HG02938 (cell line): ENCODE data around the gene WWOX.

ENCODE experiments used
- ATAC-seq: cut with Tn5 transposase; IDR thresholded peaks from one replicate; pipeline ENCODE4 v1.9.1; 2021; ENCODE audit warnings: mild to moderate bottlenecking, moderate library complexity; ENCODE audit not compliant: unreplicated experiment

The WWOX gene

DNA sequence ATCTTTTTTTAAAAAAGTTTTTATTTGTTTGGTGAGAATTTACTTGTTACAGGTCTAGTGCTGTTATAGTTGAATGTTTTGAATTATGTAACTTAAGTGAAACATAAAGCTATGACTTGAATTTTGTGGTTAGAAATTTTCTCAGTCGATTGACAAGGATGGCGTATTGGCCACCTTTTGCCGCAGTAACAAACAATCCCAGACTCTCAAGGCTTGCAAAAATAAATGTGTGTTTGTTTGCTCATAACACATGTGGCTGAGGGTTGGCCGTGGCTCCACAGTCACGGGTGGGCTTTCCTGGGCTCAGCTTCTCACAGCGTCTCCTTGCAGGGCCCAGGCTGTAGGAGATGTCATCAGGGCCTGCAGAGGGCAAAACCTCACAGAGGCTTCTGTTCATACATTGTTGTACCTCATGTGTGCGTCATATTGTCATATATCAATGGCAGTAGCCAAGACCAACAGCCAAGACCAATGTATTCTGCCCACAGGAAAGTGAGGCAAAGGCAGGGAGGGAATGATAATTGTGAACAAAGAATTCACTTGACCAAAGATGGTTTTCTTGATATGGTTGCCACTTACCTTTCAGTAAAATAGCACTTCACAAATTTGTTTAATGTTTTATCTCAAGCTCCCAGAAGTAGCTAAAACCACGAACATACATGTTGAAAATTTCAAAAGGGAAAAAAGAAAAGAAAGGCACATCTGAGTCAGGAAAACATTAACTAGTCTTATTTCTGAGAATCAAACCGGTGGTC lies 93.5 kb downstream of the WWOX start:
- ATAC-seq = no peak

DNA sequence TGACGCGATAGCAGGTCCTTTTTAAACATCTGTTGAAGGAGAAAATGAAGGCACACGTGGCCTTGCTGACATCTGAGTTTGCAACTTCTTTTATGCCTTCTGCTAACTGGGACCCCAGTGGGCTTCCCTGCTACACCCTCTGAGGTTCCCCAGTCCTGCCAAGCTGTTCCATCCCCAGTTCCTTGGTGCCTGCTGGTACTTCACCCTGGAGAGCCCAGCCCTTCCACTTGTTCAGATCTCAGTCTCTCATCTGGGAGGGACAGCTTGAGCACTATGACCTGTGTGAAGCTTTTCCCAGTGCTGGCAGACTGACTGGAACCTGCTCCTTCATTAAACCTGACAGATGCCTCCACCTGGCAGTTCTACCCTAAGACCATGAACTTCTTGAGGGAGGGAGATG lies 95.5 kb downstream of the WWOX start:
- ATAC-seq = no peak

DNA sequence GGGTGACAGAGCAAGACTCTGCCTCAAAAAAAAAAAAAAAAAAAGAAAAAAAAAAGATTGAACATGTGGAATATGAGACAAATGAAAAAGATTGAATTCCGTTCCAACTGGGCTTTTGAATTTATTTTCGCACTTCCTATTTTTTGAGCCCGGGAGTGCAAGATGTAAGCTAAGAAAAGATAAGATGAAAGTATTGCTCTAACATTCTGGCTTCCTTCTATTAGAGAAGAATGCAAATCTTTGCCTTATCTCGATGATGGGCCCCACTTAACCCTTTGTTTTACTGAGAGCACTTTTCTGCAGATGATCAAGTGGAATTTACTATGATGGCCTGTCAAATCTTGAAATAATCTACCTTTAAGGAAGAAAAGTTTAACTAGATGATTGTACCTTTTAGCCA lies 96.3 kb downstream of the WWOX start:
- no peak for ATAC-seq

DNA sequence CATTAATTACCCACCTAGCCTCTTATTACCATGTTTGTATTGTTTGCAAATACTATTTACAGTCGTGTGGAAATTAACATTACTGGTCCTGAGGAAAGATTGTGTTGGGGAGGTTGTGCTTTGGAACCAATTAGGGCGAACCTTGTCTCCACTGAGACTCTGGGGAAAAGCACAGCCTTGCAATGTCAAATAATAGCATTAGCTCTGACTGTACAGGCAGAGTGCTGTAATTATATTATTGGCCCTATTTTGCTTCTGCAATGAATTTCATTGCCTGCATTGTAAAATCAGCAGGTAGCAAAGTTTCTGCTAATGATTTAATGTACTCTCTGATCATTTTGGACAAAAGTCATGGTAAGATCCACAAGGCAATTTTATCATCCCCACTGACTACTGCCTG lies 97.0 kb downstream of the WWOX start:
- ATAC-seq = no peak

DNA sequence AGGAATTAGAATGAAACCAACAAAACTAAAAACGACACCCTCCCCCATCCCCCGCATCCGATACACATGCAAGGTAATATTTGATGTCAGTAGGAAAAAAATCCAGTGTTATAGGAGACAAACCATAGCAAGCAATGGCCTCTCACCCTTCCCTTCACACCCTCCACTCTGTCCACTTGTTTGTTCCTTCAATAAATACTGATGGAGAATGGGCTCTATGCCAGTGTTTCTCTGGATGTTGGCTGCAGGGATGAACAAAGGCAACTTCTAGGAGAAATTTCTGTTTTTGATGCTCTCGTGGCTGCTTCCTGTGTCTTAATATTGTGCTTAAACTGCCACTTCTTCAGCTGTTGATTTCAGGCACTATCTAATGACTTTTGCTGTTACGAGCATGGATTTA lies 98.8 kb downstream of the WWOX start:
- ATAC-seq = no peak

DNA sequence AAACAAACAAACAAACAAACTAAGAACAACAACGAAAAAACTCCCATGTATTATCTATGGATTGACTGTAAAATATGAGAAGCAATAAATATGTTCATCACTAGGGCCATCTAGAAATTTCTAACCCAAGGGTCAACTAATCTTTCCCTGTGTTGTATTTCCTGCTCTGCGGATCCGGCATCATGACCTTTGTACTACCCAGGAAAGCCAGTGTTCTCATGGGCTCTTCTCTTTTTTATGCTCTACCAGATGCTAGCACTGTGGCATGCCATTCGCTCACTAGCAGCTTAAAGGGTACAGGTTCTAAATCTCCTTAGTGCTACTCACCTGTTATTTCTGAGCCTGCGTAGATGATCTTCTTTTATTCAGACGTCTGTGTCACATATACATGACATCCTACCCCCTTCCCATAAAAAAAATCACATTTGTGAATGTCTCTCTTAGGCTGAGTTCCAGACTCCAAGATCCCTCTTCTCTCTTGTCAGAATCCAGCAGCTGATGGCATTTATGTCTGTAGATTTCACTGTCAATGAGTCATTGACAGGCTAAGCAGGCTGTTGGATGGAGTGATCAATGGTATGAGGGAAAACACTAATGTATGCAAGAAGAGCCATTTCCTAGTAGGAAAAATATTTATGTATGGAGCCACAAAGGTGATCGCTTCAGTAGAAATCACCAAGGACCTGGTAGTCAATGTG lies 100.0 kb downstream of the WWOX start:
- no peak for ATAC-seq

DNA sequence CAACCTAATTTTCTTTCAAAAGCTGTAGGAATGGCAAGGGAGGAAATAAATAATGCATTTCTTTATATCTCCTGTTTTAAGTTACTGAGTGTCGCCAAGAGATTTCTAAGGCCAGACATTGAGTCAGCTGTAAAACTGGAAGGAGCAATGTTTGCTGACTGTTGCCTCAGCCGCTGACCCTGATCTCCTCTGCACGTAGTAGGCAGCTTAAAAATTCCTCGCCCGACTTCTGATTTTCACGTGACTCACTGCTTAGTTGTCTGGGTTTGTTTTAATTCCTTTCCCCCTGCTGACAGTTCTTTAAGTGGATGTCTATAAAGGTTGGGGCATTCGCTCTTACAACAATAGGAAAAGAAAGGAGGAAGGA lies 100.6 kb downstream of the WWOX start:
- no peak for ATAC-seq

DNA sequence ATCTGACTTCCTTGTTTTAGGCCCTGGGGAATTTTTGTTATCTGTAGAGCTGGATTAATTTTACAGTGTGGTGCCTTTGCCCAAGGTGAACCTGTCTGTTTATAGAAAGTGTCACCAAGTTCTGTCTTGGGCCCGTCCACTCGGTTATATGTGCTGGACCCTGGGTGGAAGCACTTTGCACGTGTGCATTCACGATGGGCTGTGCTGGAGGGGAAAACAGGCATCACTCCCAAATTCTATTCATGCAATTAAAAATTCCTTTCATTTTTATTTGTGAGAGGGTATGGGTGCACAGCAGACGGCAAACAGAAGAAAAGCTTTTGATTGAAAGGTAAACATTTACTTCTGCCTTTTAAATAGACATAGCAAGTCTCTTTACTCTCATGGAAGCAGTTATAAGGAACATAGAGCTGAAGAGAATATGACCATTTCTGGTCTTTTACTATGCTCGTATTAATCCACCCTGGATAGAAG lies 101.2 kb downstream of the WWOX start:
- no peak for ATAC-seq

DNA sequence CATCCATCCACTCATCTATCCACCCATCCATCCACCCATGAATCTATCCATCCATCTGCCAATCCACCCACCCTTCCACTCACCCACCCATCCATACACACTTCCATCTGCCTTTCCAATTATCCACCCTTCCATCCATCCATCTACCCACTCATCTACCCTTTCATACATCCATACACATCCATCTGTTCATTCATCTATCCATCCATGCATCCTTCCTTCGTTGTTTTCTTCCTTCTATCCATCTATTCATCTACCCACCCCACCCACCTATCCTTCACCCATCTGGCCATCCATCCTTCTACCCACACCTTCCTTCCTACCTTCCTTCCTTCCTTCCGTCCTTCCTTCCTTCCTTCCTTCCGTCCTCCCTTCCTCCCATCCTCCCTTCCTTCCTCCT lies 106.1 kb downstream of the WWOX start:
- no peak for ATAC-seq

DNA sequence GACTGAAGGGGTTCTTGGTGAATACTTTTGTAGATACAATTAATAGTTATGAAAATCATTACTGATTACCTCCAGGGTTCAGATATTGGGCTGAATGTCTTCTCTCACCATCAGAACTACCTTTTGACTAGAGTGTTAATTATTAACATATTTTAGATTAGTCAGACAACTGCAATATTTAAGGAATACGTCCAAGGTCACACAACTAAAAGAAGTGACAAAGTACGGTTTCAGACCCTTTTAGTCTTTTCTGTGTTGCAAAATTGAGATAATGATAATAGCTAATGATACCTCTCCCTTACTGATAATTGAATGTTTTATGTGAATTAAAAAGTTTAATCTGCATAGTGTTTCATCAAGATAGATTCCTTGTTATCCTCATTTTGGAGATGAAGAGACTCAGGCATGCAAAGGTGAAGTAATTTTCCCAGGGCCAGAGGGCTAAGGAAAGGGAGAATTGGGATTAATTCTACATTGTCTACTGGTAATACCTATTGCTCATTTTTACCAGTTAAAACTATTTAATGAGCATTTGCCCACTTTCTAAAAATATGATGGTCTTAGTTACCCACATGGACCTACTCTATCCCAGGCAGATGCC lies 107.3 kb downstream of the WWOX start:
- no peak for ATAC-seq

DNA sequence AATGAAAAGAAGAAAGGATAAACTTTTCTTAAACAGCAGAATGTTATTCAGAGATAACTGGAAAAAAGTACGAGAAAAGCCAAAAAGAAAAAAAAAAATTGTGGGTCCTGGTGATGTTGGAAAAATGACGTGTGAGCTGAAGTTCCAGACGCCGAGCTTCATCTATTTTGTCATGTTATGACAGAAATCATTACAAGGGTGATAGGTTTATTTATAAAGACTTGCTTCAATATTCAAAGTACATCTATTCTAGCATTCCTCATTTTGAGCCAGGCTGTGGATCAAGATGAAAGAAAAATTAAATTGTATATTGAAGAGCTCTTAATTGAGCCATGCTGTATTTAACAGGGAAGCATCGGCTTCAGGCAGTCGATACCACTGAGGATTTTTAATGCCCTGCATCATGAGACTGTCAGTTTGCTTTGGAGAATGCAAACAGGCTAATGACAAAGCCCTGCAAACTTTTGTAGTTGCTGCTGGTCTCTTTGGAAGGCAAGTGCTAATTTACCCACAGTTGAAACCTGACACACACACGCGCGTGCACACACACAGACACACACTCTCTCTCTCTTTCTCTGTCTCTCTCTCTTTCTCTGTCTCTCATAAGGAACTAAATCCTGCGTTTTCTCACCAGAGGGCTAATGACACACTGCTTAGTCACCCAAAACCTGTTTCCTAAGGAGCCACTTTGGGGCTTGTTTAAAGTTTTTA lies 110.7 kb downstream of the WWOX start:
- ATAC-seq = no peak

DNA sequence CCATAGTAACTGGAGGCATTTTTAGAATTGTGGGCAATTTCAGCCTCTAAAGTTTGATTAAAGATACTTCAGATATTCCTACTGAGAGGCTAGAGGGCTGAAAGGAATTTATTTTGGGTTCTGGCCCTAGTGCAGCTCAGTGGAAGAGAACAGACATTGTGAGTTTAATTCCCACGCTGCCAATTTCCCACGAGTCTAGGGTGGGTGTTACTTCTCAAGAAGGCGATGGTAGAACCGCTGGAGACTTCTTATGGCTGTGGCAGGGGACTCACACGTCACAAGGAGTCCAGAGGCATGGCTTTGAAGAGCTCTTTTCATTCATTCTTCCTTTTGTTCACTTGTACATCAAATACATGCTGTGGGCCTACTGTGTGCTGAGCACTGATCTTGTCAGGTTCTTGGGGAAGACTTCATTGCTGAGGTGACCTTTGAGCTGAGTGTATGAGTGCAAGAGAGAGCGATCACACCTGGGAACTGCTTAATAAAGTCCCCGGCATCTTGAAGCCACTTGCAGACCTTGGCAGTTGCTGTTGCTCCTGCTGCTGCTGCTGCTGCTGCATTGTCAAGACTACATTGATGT lies 111.7 kb downstream of the WWOX start:
- ATAC-seq = no peak

DNA sequence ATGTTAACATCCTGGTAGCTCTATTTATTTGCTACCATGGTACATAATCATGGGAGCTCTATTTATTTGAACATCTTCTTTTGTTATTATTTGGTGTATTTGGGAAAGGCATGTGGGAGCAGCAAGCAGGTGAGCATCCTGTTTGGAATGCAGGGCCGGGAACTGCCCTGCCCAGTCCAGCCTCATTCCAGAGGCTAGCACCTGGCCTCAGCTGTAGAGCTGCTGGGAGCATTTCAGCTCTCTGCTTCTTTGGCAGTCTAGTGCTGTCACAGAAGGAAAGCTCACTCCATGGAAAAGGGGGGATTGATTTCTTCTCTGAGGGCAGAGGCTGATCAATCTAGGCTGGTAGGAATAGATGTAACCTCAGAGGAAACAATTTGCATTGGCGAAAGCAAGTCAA lies 112.5 kb downstream of the WWOX start:
- ATAC-seq = no peak

DNA sequence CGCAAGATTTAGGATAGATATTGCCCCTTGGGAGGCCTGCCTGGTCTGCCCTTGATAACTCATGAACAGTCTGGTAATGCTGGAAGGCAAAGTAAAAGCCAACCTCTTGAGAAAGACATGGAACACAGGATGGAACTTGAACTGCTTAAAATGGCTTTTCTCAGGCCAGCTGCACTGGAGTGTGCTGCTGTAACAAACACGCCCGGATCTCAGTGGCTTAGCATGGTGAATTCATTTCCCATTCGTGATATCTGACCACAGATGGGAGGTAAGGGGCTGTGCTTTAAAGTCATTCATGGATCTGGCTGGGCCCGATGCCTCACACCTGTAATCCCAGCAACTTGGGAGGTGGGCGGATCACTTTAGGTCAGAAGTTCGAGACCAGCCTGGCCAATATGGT lies 113.2 kb downstream of the WWOX start:
- ATAC-seq = no peak

DNA sequence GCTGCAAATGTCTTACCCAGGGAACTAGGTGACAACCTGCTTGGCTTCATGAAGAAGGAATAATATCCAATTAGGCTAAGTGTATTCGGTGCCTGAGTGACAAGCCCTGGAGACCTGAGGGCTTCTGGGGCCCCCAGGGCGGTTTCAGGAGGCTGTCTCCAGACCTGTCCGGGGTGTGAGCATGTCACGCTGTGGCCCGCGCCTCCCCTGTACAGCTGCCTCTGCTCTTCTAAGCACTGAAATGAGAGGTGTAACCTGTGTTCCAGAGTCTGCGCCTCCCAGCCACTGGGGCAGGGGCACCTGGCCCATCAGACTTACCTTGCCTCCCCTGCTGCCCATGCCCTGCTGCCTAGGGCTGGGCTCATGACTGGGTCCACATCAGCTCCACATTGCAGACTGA lies 114.3 kb downstream of the WWOX start:
- no peak for ATAC-seq

DNA sequence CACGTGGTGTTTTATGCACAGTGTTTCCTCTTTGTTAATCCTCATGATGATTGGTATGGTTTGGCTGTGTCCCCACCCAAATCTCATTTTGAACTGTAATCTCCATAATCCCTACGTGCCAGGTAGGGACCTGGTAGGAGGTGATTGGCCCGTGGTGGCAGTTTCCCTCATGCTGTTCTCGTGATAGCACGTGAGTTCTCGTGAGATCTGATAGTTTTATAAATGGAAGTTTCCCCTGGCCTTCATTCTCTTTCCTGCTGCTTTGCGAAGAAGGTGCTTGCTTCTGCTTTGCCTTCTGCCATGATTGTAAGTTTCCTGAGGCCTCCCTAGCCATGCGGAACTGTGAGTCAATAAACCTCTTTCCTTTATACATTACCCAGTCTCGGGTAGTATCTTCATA lies 115.8 kb downstream of the WWOX start:
- ATAC-seq = no peak

DNA sequence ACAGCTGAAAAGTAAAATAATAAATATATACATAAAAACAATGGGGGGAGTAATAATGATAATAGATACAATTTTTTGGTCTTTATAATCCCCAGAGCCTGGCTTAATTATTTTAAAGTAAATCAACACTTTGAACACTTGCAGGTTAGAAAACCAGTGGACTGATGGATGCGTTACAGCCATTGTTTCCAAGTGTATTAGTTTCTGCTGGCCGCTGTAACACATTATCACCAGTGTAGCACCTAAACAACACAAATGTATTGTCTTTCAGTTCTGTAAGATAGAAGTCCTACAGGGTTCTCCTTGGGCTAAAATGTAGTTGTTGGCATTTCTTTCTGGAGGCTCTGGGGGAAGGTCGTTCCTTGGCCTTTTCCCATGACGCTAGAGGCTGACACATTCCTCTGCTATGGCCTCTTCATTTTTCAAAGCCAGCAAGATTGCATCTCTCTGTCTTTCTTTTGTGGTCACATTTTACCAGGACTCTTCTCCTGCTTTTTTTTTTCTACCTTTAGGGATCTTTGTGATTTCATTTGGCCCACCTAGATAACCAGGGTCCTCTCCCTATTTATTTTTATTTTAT lies 116.8 kb downstream of the WWOX start:
- no peak for ATAC-seq

DNA sequence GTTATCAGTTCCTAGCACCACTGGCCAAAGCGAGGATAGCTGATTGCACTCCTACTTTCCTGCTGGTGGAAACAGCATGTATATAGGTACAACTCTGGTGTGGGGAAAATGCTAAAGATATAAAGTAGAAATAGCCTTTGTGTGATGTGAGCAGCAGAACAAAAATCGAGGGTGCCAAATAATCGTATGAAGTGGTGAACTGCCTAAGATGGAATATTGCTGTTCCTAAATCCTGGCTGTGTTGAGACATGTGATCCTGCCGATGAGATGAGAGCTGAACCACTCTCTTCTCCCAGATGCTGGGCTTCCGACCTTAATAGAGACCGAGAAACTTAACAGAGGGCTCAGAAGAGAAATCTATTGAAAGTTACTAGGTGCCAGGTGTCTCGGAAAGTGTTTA lies 117.8 kb downstream of the WWOX start:
- no peak for ATAC-seq

DNA sequence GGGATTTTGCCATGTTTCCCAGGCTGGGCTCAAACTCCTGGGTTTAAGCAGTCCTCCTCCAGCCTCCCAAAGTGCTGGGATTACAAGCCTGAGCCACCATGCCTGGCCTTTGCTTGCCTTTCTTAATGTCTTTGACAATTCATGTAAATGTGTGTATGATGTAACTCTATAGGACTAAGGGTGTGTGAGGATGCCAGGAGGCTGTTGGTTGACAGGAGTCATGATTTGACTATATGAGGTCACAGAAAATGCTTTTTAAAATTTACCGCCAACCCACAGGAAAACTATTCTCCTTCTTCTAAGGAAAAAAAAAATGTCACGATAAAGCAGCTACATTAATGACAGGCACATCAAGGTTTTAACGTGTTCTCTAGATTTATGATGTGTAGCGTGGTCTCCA lies 118.8 kb downstream of the WWOX start:
- ATAC-seq = no peak

DNA sequence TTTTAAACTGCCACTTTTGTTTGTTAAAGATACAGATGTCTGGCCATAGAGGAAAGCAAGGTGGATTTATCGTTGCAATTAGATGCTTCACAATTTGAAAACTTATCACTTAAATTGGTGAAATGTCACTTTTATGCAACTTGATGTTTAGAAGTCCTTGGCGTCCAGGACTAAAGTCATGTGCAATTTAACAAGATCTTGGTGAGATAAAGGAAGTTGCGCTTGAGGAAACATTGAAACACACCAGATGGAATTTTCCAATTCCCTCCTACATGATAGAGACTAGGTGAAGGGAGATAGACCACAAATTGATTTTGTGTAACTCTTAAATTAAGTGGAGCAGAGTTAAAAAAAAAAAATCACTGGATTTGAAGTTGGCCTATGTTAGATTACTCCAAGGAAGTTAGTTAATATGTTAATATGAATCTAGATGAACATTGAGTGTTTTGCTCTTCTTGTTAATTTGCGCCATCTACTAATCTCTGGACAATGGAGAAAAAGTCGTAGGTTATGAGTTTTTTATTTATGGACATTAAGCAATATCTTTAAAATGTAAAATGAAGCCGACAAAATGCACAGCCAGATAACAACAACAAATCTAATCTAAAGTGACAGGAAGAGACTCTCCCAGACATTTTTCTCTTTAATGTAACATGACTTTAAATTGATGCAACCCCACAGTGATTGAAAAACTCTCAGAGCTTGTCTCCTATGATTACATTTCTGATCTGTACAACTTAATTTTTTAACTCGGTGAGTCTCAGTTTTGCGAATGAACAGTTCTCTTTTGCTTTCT lies 119.6 kb downstream of the WWOX start:
- ATAC-seq = no peak
